Keratinocyte (primary cell): Measurements from ENCODE around the gene HNRNPK.

Experiments used
- CTCF ChIP-seq, 3 experiments: IDR thresholded peaks in 1 of 3; conservative IDR thresholded peaks in 1 of 3; optimal IDR thresholded peaks in 1 of 3; 2 replicates in 2 of 3; 3 replicates in 1 of 3; pipeline versions ENCODE3 to v1.5.1; 2011; ENCODE audit warnings: low read length in 3 of 3, mild to moderate bottlenecking in 3 of 3, moderate library complexity in 2 of 3, control low read depth in 1 of 3, inconsistent platforms in 1 of 3; ENCODE audit not compliant: insufficient read depth in 2 of 3; ENCODE audit errors: extremely low read depth in 1 of 3
- EZH2 ChIP-seq: IDR thresholded peaks from one replicate; pipeline ENCODE4 v1.6.1; 2012; ENCODE audit warnings: inconsistent platforms, mild to moderate bottlenecking, low read length, moderate library complexity

DNA sequence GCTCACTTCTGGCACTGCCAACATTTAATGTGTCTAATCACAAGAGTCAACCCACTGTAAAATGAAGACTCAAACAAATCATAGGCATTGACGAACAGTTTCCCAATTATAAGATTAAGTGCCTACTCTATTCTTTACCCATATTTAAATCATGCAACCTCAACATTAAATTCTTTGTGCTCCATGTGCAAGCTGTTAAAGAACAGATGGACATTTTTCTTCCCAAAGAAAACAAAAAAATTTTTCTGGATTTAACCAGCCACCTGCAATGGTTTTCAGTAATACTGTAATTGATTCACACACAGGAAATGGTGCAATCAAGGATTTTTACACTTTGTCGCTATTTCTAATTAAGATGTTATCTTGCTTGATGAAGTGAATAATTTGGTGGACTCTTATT is 3.6 kb downstream of the HNRNPK start:
- TF ChIP-seq CTCF (optimal IDR thresholded peaks at IDR 0.05 in 1 of 3, IDR thresholded peaks at IDR 0.05 in 1 of 3, conservative IDR thresholded peaks at IDR 0.05 in 1 of 3; ENCODE audit: extremely low read depth in 1 of 3, insufficient read depth in 2 of 3, low read length in 3 of 3) = no peak
- TF ChIP-seq EZH2 = no peak
